SK-N-SH (cell line): ENCODE results near the gene ENTPD8. TPM values are rescaled to one million over a fixed set of nuclear protein-coding genes. Genes with fewer than 3 reads are reported as not detected.

Experiments used
- CTCF ChIA-PET: fragments of 300-600, 350-600 bp; formaldehyde crosslinking; extraction: SDS; loops from one replicate; lab custom pipeline; 2021; lab: Yijun Ruan, JAX
- POLR2A ChIA-PET: fragments of 350-600 bp; sonication (Branson Sonifier 250); formaldehyde crosslinking; extraction: SDS; loops from one replicate; lab custom pipeline; 2020; ENCODE audit warnings: antibody characterized with exemption, inconsistent platforms; lab: Yijun Ruan, JAX
- DNase-seq: peaks from one replicate; pipeline ENCODE4 v3.0.0; 2012
- H2AFZ ChIP-seq: fragments of 200-600 bp; sonication (generic); 2 replicates; pipeline ENCODE4 v1.8.1; 2016; ENCODE audit warnings: antibody characterized with exemption, mild to moderate bottlenecking, low read depth
- H3F3A ChIP-seq: fragments of 200-600 bp; sonication (generic); replicated peaks from 2 replicates; pipeline ENCODE3; 2016; ENCODE audit warnings: antibody characterized with exemption, mild to moderate bottlenecking; ENCODE audit not compliant: insufficient read depth
- H3K27ac ChIP-seq, 2 experiments: fragments of 200-500 bp in 1 of 2; fragments of 200-600 bp in 1 of 2; sonication (Bioruptor generic) in 1 of 2; sonication (generic), shearing (Covaris generic) in 1 of 2; 2 replicates each; pipeline versions ENCODE4 v1.5.1 to v1.6.1; 2014 to 2016; ENCODE audit warnings: low read depth in 2 of 2, inconsistent platforms in 1 of 2, low read length in 1 of 2, mild to moderate bottlenecking in 1 of 2, mixed read lengths in 1 of 2
- H3K27me3 ChIP-seq: fragments of 200-600 bp; sonication (generic), shearing (Covaris generic); 2 replicates; pipeline ENCODE4 v1.6.1; 2016; ENCODE audit warnings: mixed run types; ENCODE audit not compliant: insufficient read depth
- H3K36me3 ChIP-seq, 2 experiments: fragments of 200-500 bp in 1 of 2; fragments of 200-600 bp in 1 of 2; sonication (Bioruptor generic) in 1 of 2; sonication (generic) in 1 of 2; replicated peaks in 1 of 2; 2 replicates each; pipeline versions ENCODE3 to v1.5.1; 2014 to 2016; ENCODE audit warnings: low read length in 1 of 2, mild to moderate bottlenecking in 1 of 2; ENCODE audit not compliant: insufficient read depth in 2 of 2, control insufficient read depth in 1 of 2
- H3K4me1 ChIP-seq, 2 experiments: fragments of 200-500 bp in 1 of 2; fragments of 200-600 bp in 1 of 2; sonication (Bioruptor generic) in 1 of 2; sonication (generic), shearing (Covaris generic) in 1 of 2; 2 replicates each; pipeline versions ENCODE4 v1.5.1 to v1.6.1; 2014 to 2016; ENCODE audit warnings: low read depth in 1 of 2, low read length in 1 of 2, mixed run types in 1 of 2; ENCODE audit not compliant: insufficient read depth in 2 of 2, control insufficient read depth in 1 of 2
- H3K4me2 ChIP-seq: fragments of 200-600 bp; sonication (generic), shearing (Covaris generic); 2 replicates; pipeline ENCODE4 v1.6.1; 2017; ENCODE audit warnings: mixed run types
- H3K4me3 ChIP-seq, 2 experiments: fragments of 200-500 bp in 1 of 2; fragments of 200-600 bp in 1 of 2; sonication (Bioruptor generic) in 1 of 2; sonication (generic), shearing (Covaris generic) in 1 of 2; 2 replicates each; pipeline versions ENCODE4 v1.5.1 to v1.8.1; 2014 to 2016; ENCODE audit warnings: low read depth in 2 of 2, inconsistent platforms in 1 of 2, low read length in 1 of 2, mild to moderate bottlenecking in 1 of 2, mixed read lengths in 1 of 2, moderate library complexity in 1 of 2
- H3K79me2 ChIP-seq: fragments of 200-600 bp; sonication (generic); 2 replicates; pipeline ENCODE4 v1.8.1; 2017; ENCODE audit warnings: mild to moderate bottlenecking; ENCODE audit not compliant: insufficient read depth
- H3K9ac ChIP-seq: fragments of 200-600 bp; sonication (generic); 2 replicates; pipeline ENCODE4 v1.6.1; 2017; ENCODE audit warnings: mixed run types
- H3K9me2 ChIP-seq: fragments of 200-600 bp; sonication (generic); 2 replicates; pipeline ENCODE4 v1.6.1; 2017; ENCODE audit warnings: mixed run types
- H3K9me3 ChIP-seq: fragments of 200-600 bp; sonication (generic); 2 replicates; pipeline ENCODE4 v1.6.1; 2017; ENCODE audit warnings: mixed run types, mild to moderate bottlenecking, moderate library complexity
- H4K20me1 ChIP-seq: fragments of 200-600 bp; sonication (generic); 2 replicates; pipeline ENCODE4 v1.6.1; 2017; ENCODE audit warnings: mild to moderate bottlenecking, mixed run types; ENCODE audit not compliant: insufficient read depth
- EZH2phosphoT487 ChIP-seq: fragments of 200-600 bp; sonication (generic); IDR thresholded peaks from 2 replicates; pipeline ENCODE4 v1.6.1; 2017; ENCODE audit warnings: low read depth, mixed run types, mild to moderate bottlenecking, antibody characterized with exemption, moderate library complexity, borderline replicate concordance
- FOXJ3 ChIP-seq: sonication (generic); formaldehyde crosslinking; IDR thresholded peaks from 2 replicates; pipeline ENCODE4 v1.5.1; 2020; ENCODE audit warnings: mild to moderate bottlenecking, missing genetic modification reagents
- GABPA ChIP-seq: IDR thresholded peaks from 2 replicates; pipeline ENCODE4 v1.4.0; 2012; ENCODE audit warnings: low read depth, mild to moderate bottlenecking
- POLR2AphosphoS5 ChIP-seq: IDR thresholded peaks from 2 replicates; pipeline ENCODE4 v1.6.1; 2012; ENCODE audit warnings: low read depth, low read length
- SIN3A ChIP-seq: IDR thresholded peaks from 2 replicates; pipeline ENCODE4 v1.6.1; 2012; ENCODE audit warnings: low read depth, mild to moderate bottlenecking, low read length, moderate library complexity, borderline replicate concordance
- SMC3 ChIP-seq: IDR thresholded peaks from 2 replicates; pipeline ENCODE4 v1.6.1; 2012; ENCODE audit warnings: low read depth, low read length, improper control_type of control experiment
- YY1 ChIP-seq: IDR thresholded peaks from 2 replicates; pipeline ENCODE4 v1.4.0; 2012; ENCODE audit warnings: low read depth, mild to moderate bottlenecking
- whole genome bisulfite sequencing: methylation state at CpG from one replicate; pipeline ENCODE4 v1.1.6; 2017; ENCODE audit warnings: low lambda C conversion rate; 5-methylcytosine and 5-hydroxymethylcytosine counted together
- polyA plus RNA-seq, 3 experiments: library from polyadenylated mRNA; depleted of rRNA; stranded (reverse); fragments of >200 nt; gene quantifications; 2 replicates each; pipeline ENCODE4 v1.2.3, GENCODE V29; 2012
- TF ChIP-seq, protein P1 (sequence below): fragments of 150-350 bp; IDR thresholded peaks from 2 replicates; pipeline ENCODE4 v1.6.1; 2016; ENCODE audit warnings: mild to moderate bottlenecking, low read depth, low read length
- TF ChIP-seq, protein P2 (sequence below): IDR thresholded peaks from 2 replicates; pipeline ENCODE4 v1.4.0; 2012; ENCODE audit warnings: low read depth
- TF ChIP-seq, protein P3 (sequence below): fragments of 200-600 bp; sonication (generic); IDR thresholded peaks from 2 replicates; pipeline ENCODE4 v1.6.1; 2017; ENCODE audit warnings: antibody characterized with exemption, mild to moderate bottlenecking, moderate library complexity
- TF ChIP-seq, protein P4 (sequence below): fragments of 150-350 bp; IDR thresholded peaks from 2 replicates; pipeline ENCODE4 v1.6.1; 2017; ENCODE audit warnings: antibody characterized with exemption, low read length, low read depth, borderline replicate concordance

ENTPD8 gene
- polyA plus RNA-seq, 1 of the 3 experiments (the other 2 are of a cell fraction): 0.30 TPM

GRCh38 chr9:137398561-137399468 is 42.3 kb downstream of the ENTPD8 start:
- H3K4me3 ChIP-seq: no peak overlapping the region
- H4K20me1 ChIP-seq: no peaks in the 10 kb centered on the region
- H3K9me2 ChIP-seq: no peaks in the 10 kb centered on the region
- no peak for DNase-seq
- H3K4me1 ChIP-seq: no peaks in the 10 kb centered on the region
- H3K9ac ChIP-seq: no peak overlapping the region
- no peak overlapping the region for H3K4me2 ChIP-seq
- TF ChIP-seq SIN3A (no peak), YY1 (no peak), SMC3 (no peak), POLR2AphosphoS5 (no peak), EZH2phosphoT487 (no peak), GABPA (no peak)
- TF ChIP-seq, protein P1, sequence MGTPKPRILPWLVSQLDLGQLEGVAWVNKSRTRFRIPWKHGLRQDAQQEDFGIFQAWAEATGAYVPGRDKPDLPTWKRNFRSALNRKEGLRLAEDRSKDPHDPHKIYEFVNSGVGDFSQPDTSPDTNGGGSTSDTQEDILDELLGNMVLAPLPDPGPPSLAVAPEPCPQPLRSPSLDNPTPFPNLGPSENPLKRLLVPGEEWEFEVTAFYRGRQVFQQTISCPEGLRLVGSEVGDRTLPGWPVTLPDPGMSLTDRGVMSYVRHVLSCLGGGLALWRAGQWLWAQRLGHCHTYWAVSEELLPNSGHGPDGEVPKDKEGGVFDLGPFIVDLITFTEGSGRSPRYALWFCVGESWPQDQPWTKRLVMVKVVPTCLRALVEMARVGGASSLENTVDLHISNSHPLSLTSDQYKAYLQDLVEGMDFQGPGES: no peak
- TF ChIP-seq, protein P2, sequence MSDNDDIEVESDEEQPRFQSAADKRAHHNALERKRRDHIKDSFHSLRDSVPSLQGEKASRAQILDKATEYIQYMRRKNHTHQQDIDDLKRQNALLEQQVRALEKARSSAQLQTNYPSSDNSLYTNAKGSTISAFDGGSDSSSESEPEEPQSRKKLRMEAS: no peak
- TF ChIP-seq, protein P3, sequence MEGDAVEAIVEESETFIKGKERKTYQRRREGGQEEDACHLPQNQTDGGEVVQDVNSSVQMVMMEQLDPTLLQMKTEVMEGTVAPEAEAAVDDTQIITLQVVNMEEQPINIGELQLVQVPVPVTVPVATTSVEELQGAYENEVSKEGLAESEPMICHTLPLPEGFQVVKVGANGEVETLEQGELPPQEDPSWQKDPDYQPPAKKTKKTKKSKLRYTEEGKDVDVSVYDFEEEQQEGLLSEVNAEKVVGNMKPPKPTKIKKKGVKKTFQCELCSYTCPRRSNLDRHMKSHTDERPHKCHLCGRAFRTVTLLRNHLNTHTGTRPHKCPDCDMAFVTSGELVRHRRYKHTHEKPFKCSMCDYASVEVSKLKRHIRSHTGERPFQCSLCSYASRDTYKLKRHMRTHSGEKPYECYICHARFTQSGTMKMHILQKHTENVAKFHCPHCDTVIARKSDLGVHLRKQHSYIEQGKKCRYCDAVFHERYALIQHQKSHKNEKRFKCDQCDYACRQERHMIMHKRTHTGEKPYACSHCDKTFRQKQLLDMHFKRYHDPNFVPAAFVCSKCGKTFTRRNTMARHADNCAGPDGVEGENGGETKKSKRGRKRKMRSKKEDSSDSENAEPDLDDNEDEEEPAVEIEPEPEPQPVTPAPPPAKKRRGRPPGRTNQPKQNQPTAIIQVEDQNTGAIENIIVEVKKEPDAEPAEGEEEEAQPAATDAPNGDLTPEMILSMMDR: no peak
- TF ChIP-seq, all 33 proteins: peak for 0
- POLR2A ChIA-PET: no interaction called here
- CTCF ChIA-PET: no interaction called here
- Histone ChIP-seq H3F3A (no peaks in the 10 kb centered on the region), H2AFZ (no peak overlapping the region), H3K27ac (no peak overlapping the region), H3K9me3 (no peaks in the 10 kb centered on the region), H3K79me2 (no peaks in the 10 kb centered on the region), H3K27me3 (no peaks in the 10 kb centered on the region), H3K36me3 (no peaks in the 10 kb centered on the region)
- WGBS: 93% methylated on average over 52 of the region's 60 CpGs

GRCh38 chr9:137397675-137398423 is 43.3 kb downstream of the ENTPD8 start:
- Histone ChIP-seq H4K20me1 (no peaks in the 10 kb centered on the region), H3K27ac (no peak overlapping the region), H3K36me3 (no peaks in the 10 kb centered on the region), H2AFZ (no peak overlapping the region), H3K27me3 (no peaks in the 10 kb centered on the region), H3K9me2 (no peaks in the 10 kb centered on the region), H3K4me2 (no peak overlapping the region), H3K4me3 (no peak overlapping the region), H3K9me3 (no peaks in the 10 kb centered on the region), H3F3A (no peaks in the 10 kb centered on the region), H3K9ac (no peak overlapping the region), H3K79me2 (no peaks in the 10 kb centered on the region), H3K4me1 (no peaks in the 10 kb centered on the region)
- DNase-seq: no peak
- TF ChIP-seq, protein P2: no peak
- TF ChIP-seq EZH2phosphoT487: no peak
- TF ChIP-seq FOXJ3 (CRISPR knock-in tag): no peak
- TF ChIP-seq POLR2AphosphoS5: no peak
- TF ChIP-seq YY1: no peak
- TF ChIP-seq, protein P4, sequence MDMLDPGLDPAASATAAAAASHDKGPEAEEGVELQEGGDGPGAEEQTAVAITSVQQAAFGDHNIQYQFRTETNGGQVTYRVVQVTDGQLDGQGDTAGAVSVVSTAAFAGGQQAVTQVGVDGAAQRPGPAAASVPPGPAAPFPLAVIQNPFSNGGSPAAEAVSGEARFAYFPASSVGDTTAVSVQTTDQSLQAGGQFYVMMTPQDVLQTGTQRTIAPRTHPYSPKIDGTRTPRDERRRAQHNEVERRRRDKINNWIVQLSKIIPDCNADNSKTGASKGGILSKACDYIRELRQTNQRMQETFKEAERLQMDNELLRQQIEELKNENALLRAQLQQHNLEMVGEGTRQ: no peak
- CTCF ChIA-PET: interaction anchor here (1.1 kb wide), 1 partner anchor 95 kb away, joined by 6 read pairs; no protein-coding TSS in a partner anchor
- POLR2A ChIA-PET: no interaction called here
- WGBS: 89% methylated on average over 20 of the region's 20 CpGs
